Left ventricle myocardium inferior (tissue), 1 donor: ENCODE data around the gene NEURL1. TPM values are rescaled to one million over a fixed set of nuclear protein-coding genes. Genes with fewer than 3 reads are reported as not detected.

Source experiments
- DNase-seq: peaks from one replicate; pipeline ENCODE4 v3.0.0-alpha.2; 2020
- H3K27ac ChIP-seq: fragments of 200-600 bp; replicated peaks from 2 replicates; pipeline ENCODE4 v1.8.0; 2021
- H3K27me3 ChIP-seq: fragments of 200-600 bp; 2 replicates; pipeline ENCODE4 v1.8.0; 2021; ENCODE audit warnings: low read depth
- H3K36me3 ChIP-seq: fragments of 200-600 bp; 2 replicates; pipeline ENCODE4 v1.8.0; 2021
- H3K4me1 ChIP-seq: fragments of 200-600 bp; 2 replicates; pipeline ENCODE4 v1.8.0; 2021
- H3K4me3 ChIP-seq: fragments of 200-600 bp; 2 replicates; pipeline ENCODE4 v1.8.0; 2021; ENCODE audit warnings: mild to moderate bottlenecking, moderate library complexity
- H3K9me3 ChIP-seq: fragments of 200-600 bp; replicated peaks from 2 replicates; pipeline ENCODE4 v1.8.0; 2021
- CTCF ChIP-seq: fragments of 200-600 bp; IDR thresholded peaks from 2 replicates; pipeline ENCODE4 v1.8.0; 2021; ENCODE audit warnings: antibody characterized with exemption, mild to moderate bottlenecking, borderline replicate concordance
- intact Hi-C: fragments of 100-400 bp; cut with micrococcal nuclease; formaldehyde crosslinking; loops from one replicate; pipeline ENCODE4 v1.11.0; 2022
- total RNA-seq: library from RNA; stranded (reverse); fragmentation: NEBNext Ultra II Directional; extraction: Animal tissue kit (Norgen Biotek cat#: 25700); gene quantifications from one replicate; pipeline ENCODE4 v1.2.1, GENCODE V29; 2021
- donor health status: DM: no; HTN: yes; CAD: no; lungs with severe emphysema.

The NEURL1 gene
- total RNA-seq, 1 donor from 2014 or later: 0.14 TPM

DNA sequence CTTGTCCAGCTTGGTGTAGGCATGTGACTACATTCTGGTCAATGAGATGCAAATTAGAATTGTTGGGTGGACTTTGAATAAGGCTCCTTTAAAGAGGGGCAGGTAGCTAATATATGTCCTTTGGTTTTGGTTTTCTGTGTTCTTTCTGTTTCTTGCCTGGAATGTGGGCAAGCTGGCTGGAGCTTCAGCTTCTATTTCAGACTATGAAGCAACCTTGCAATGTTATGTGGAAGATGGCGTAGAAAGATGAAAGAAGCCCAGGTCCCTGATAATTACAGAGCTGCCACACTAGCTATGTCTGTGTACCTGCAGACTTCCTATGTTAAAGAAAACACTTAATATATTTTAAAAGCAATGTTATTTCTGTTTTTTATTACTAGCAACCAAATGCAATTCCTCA is 46.2 kb downstream of the NEURL1 start:
- TF ChIP-seq CTCF: no peak
- intact Hi-C loops: no loop called here

GRCh38 chr10:103540722-103541121 is 47.2 kb downstream of the NEURL1 start:
- Histone ChIP-seq H3K36me3 (no peaks in the 10 kb centered on the region), H3K27me3 (peaks cover 54% of the 10 kb centered on the region), H3K27ac (no peak overlapping the region), H3K4me3 (no peak overlapping the region), H3K4me1 (peaks cover 14% of the 10 kb centered on the region), H3K9me3 (no peaks in the 10 kb centered on the region)
- DNase-seq: no peak
- TF ChIP-seq CTCF: no peak
- intact Hi-C loops: no loop called here

More for the DNA sequence above, 46.2 kb downstream of the NEURL1 start:
- H3K27me3 ChIP-seq: peaks cover 54% of the 10 kb centered on the region
- peaks cover 14% of the 10 kb centered on the region for H3K4me1 ChIP-seq
- no peak overlapping the region for H3K4me3 ChIP-seq
- peaks cover 2% of the 10 kb centered on the region for H3K9me3 ChIP-seq
- H3K27ac ChIP-seq: no peak overlapping the region
- DNase-seq: no peak
- no peaks in the 10 kb centered on the region for H3K36me3 ChIP-seq

DNA sequence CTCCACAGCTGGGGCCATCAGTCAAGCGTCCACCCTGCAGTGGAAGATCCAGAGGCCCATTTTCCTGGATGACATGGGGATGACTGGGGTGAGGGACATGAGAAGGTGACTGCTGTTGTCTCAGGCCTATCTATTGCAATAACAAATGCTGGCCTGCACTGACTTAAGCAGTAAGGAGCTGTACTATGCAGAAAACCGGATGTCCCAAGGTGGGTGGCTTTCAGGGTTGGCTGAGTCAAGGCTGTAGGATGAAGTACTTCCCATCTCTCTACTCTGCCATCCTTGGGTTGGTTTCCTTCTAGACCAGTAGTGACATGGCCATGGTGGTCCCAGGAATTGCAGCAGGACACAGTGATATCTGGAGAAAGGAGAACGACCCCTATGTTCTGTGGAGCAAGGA is 48.1 kb downstream of the NEURL1 start:
- no peak for TF ChIP-seq CTCF
- no peaks in the 10 kb centered on the region for H3K9me3 ChIP-seq
- DNase-seq: no peak
- peaks cover 14% of the 10 kb centered on the region for H3K4me1 ChIP-seq
- no peak overlapping the region for H3K27ac ChIP-seq
- peaks cover 45% of the 10 kb centered on the region for H3K27me3 ChIP-seq
- H3K36me3 ChIP-seq: no peaks in the 10 kb centered on the region
- H3K4me3 ChIP-seq: no peak overlapping the region
- intact Hi-C loops: no loop called here

- peak; percentile 55 for TF ChIP-seq CTCF
- peak overlapping the region; percentile 57 for H3K4me3 ChIP-seq
- no peaks in the 10 kb centered on the region for H3K36me3 ChIP-seq
- H3K9me3 ChIP-seq: no peaks in the 10 kb centered on the region
- H3K27me3 ChIP-seq: peaks cover 33% of the 10 kb centered on the region
- intact Hi-C loops: no loop called here
- H3K4me1 ChIP-seq: peaks cover 22% of the 10 kb centered on the region
- no peak overlapping the region for H3K27ac ChIP-seq
- DNase-seq: no peak
Measured at GRCh38 chr10:103542764-103543616, 49.5 kb downstream of the NEURL1 start.

- Histone ChIP-seq H3K36me3 (no peaks in the 10 kb centered on the region), H3K4me1 (peaks cover 22% of the 10 kb centered on the region), H3K27me3 (peaks cover 24% of the 10 kb centered on the region), H3K27ac (no peak overlapping the region), H3K4me3 (no peak overlapping the region), H3K9me3 (no peaks in the 10 kb centered on the region)
- intact Hi-C loops: no loop called here
- TF ChIP-seq CTCF: no peak
- no peak for DNase-seq
Measured at GRCh38 chr10:103543617-103544525, 50.4 kb downstream of the NEURL1 start.
